IPS-18c (cell line): Measurements from ENCODE around the gene TMEM131.
"Not testable (repeated sequence)": the region's sequence is repeated elsewhere in the genome, so short reads cannot be mapped to it uniquely, and the experiment has no call there.

Experiments
- H3K4me3 ChIP-seq: 2 replicates; pipeline ENCODE4 v1.7.0; 2013; ENCODE audit warnings: low read depth, mild to moderate bottlenecking, low read length, moderate library complexity; ENCODE audit not compliant: insufficient read depth
- H3K9me3 ChIP-seq: one replicate; pipeline ENCODE4 v1.6.1; 2013; ENCODE audit warnings: mild to moderate bottlenecking, low read length, moderate library complexity; ENCODE audit not compliant: control insufficient read depth, insufficient read depth

The TMEM131 gene

GRCh38 chr2:98026927-98027522 is 31.3 kb upstream of the TMEM131 start:
- Histone ChIP-seq H3K9me3 (no peaks in the 10 kb centered on the region), H3K4me3 (no peak overlapping the region)

DNA sequence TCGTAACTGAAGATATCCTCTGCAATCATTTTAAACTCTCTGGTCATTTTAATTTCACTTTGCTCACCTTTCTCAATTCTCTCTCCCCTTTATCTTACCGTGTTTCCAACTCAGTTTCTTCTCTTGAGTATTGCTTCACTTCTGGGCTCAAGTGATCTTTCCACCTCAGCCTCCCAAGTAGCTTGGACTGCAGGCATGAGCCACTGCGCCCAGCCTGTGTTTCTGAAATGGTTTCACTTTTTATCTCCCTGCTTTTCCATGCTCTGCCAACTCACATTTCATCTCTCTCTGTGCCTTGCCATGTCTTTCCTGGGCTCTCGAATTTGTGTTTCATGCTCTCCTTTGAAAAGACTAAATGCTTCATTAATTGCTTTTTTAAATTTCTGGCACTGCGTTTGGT is 30.5 kb upstream of the TMEM131 start:
- Histone ChIP-seq H3K4me3 (no peak overlapping the region), H3K9me3 (no peaks in the 10 kb centered on the region)

- no peak overlapping the region for H3K4me3 ChIP-seq
- H3K9me3 ChIP-seq = no peaks in the 10 kb centered on the region
Measured at GRCh38 chr2:98025481-98026037, 29.8 kb upstream of the TMEM131 start.

DNA sequence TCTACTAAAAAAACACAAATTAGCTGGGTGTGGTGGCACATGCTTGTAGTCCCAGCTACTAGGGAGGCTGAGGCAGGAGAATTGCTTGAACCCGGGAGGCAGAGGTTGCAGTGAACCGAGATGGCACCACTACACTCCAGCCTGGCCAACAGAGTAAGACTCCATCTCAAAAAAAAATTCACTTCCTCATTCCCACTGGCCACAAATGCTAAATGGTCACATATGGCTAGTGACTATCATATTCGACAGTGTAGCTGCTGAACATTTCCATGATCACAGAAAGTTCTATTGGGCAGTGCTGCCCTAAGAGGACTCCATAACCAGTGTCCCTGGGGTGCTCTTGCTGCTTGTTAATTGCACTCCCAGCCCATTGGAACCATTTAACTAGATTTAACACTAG is 26.3 kb upstream of the TMEM131 start:
- not testable (repeated sequence) for H3K9me3 ChIP-seq, H3K4me3 ChIP-seq

DNA sequence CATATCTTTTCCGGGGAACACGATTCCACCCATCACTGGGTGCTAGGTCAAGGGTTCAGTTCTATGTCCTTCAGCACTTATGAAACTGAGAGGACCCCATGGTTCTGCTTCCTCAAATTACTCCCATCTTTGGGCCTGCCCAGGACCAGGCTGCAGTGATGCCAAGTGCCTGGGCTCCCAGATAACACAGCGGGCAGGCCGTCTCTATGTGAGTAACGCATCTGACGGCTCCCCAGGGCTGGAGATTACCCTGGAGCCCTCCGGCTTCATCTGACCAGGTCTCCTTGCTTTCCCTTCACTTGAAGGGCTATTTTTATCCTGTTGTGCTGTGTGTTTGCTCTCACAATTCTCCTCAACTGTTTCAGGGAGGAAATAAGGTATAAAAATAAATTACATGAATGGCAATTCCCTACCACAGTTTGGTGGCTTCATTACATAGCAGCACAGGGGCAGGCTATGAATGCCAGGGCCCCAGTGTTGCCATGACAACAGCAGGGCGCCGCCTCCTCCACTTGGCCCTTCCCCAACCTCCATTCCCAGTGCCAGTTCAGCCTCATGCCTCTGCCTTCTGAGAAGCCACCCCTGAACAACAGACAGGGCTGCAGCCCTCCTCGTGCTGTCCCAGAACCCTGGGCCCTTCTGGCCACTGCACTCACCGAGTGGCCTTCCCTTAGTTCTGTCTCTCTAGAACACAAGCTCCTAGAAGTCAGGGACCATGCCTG is 25.4 kb upstream of the TMEM131 start:
- H3K9me3 ChIP-seq = no peaks in the 10 kb centered on the region
- no peak overlapping the region for H3K4me3 ChIP-seq

DNA sequence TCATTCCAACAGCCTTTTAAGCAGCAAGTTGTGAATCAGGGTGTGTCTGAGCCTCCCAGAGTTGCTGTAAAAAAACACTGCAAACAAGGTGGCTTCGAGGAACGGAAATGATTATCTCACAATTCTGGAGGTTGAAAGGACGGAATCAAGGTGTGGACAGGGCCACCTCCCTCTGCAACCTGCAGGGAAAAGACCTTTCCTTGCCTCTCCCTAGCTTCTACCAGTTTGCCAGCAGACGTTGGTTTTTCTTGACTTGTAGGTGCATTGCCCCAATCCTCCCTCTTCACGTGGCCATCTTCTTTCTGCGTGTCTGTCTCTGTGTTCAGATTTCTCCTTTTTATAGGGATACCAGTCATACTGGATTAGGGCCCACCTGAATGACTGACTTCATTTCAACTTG is 24.8 kb upstream of the TMEM131 start:
- H3K9me3 ChIP-seq = no peaks in the 10 kb centered on the region
- H3K4me3 ChIP-seq = no peak overlapping the region

DNA sequence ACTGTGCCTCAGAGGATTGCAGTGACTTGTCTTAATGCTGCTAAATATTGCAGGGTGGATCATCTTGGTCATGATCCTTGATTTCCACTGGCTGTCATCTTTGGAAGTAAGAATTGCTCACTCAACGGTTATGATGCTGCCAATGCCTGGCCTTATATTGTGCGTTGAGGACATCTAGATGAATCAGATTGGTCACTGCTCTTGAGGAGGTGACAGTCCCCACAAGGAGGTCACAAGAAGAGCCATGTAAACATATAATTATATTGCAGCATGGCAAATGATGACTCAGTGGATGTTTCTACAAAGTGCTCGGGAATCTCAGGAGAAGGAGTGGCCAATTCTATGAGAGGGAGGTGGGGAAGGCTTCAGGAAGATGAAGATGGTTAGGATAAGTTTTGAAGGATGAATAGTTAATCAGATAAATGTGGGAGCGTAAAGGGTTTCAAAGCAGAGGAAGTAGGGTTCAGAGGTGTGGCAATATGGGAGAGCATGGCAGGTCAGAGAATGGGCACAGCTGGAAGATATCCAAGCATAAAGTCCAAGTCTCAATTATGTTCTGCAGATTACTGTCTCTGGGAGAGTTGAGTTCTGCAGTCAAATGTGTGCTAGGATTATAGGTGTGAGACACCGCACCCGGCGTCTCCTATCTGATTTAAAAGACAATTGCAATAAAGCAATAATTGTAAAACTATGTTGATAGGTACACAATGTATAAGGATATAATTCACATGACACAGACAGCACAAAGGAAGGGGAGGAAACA is 21.3 kb upstream of the TMEM131 start:
- H3K4me3 ChIP-seq = no peak overlapping the region
- H3K9me3 ChIP-seq = no peaks in the 10 kb centered on the region

- H3K9me3 ChIP-seq = no peaks in the 10 kb centered on the region
- H3K4me3 ChIP-seq = no peak overlapping the region
Measured at GRCh38 chr2:98015671-98016070, 19.9 kb upstream of the TMEM131 start.

- no peak overlapping the region for H3K4me3 ChIP-seq
Measured at GRCh38 chr2:98014379-98014778, 18.6 kb upstream of the TMEM131 start.

DNA sequence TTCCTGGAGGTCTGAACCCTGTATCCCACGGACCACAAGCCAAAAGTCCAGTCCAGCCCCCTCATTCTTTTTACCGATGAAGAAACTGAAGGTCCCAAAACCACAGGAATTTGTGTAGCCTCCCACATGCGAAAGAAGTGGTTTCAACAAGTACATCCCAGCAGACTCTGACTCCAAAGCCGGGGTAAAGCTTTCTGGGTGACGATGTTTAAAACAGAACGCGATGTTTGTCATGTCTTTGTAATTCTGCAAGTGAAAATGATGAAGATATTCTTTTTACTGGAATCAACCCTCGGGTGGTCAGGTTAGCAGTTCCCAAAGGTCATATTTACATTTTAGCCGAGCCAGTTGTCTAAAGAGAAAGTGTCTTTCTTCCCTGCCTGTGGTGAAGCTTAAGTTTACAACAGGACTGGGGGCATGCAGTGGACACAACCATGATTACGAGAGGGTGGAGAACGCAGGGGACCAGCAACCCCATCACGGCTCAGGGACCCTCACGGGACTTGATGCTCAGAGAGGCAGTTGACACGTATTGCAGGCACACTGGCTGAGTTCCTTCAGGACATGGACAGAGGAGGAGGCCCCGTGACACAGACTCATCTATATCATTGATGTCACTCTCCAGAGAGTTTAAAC is 17.8 kb upstream of the TMEM131 start:
- Histone ChIP-seq H3K4me3 (no peak overlapping the region), H3K9me3 (no peaks in the 10 kb centered on the region)

More at GRCh38 chr2:98014379-98014778, 18.6 kb upstream of the TMEM131 start:
- no peaks in the 10 kb centered on the region for H3K9me3 ChIP-seq

DNA sequence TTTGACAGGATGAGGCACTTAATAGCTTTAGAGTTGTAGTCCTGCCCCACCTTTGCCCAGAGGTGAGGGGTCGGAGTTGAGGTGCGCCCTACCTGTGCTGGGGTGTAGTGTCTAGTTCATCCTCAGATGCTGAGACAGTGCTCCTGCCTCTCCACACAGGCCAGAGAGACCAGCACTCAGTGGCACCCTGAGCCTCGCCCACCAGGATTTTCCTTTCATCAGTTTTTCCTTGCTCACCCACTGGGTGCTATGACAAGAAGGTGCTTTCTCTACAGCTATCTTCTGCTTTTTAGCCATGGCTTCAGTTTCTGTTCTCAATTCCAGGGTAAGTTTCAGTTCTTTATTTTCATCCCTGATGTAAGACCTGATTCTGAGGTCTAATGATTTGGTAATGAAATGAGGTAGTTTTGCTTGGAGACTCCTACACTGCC is 16.8 kb upstream of the TMEM131 start:
- Histone ChIP-seq H3K4me3 (no peak overlapping the region), H3K9me3 (no peaks in the 10 kb centered on the region)

- no peak overlapping the region for H3K4me3 ChIP-seq
- H3K9me3 ChIP-seq = no peaks in the 10 kb centered on the region
Measured at GRCh38 chr2:98009887-98010760, 14.4 kb upstream of the TMEM131 start.

GRCh38 chr2:98008415-98008814 is 12.7 kb upstream of the TMEM131 start:
- H3K9me3 ChIP-seq = no peaks in the 10 kb centered on the region
- H3K4me3 ChIP-seq = no peak overlapping the region

- Histone ChIP-seq H3K9me3 (no peaks in the 10 kb centered on the region), H3K4me3 (no peak overlapping the region)
Measured at GRCh38 chr2:98006378-98006777, 10.6 kb upstream of the TMEM131 start.

DNA sequence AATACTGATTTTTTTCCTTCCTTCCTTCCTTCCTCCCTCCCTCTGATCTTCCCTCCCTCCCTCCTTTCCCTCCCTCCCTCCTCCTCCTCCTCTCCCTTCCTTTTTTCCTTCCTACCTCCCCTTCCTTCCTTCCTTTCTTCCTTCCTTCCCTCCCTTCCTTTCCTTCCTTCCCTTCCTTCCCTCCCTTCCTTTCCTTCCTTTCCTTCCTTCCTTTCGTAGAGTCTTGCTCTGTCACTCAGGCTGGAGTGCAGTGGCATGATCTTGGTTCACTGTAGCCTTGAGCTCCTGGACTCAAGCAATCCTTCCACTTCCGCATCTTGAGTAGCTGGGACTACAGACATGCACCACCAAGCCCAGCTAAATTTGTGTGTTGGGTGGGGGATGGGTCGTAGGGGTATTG is 8.9 kb upstream of the TMEM131 start:
- H3K4me3 ChIP-seq = no peak overlapping the region
- H3K9me3 ChIP-seq = no peaks in the 10 kb centered on the region

DNA sequence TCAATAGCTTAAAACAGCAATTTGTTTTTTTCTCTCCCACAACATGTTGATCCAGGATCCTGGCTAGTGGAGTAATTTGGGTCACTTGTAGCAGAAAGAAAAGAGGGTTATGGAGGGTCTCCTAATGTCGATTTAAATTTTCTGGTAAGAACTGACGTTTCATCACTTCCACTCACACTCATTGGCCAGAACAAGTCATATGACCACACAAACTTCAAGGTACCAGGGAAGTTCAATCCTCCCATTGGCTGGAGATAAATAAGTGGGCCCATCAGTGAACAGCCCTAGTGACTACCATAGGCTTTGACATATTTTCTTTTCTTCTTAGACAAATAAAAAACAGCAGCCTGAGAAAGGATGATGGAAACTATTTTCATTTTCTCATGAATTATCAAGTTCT is 8.3 kb upstream of the TMEM131 start:
- no peak overlapping the region for H3K4me3 ChIP-seq

DNA sequence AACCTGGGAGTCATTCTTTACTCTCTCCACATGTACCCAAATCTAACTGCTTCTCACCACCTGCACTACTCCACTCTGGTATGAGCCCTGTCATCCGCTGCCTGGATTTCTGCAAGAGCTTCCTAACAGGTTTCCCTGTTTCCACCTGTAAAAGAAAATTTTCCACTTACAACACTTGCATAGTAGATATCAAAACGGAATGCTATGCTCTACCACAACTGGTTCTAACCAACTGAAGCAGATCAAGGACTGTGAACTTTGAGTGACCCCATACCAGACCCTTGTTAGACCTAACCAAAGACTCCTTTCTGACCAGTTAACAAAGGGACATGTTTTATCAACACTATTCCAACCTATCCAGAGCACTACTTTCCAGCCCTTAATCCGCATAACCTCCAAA is 3.8 kb upstream of the TMEM131 start:
- Histone ChIP-seq H3K4me3 (no peak overlapping the region), H3K9me3 (no peaks in the 10 kb centered on the region)

More for the DNA sequence above, 8.3 kb upstream of the TMEM131 start:
- H3K9me3 ChIP-seq = no peaks in the 10 kb centered on the region
